HG03064 (cell line): ENCODE measurements around the gene CCNL1.

Experiments
- ATAC-seq: cut with Tn5 transposase; IDR thresholded peaks from one replicate; pipeline ENCODE4 v1.9.1; 2021; ENCODE audit warnings: low read depth; ENCODE audit not compliant: unreplicated experiment

Gene CCNL1

DNA sequence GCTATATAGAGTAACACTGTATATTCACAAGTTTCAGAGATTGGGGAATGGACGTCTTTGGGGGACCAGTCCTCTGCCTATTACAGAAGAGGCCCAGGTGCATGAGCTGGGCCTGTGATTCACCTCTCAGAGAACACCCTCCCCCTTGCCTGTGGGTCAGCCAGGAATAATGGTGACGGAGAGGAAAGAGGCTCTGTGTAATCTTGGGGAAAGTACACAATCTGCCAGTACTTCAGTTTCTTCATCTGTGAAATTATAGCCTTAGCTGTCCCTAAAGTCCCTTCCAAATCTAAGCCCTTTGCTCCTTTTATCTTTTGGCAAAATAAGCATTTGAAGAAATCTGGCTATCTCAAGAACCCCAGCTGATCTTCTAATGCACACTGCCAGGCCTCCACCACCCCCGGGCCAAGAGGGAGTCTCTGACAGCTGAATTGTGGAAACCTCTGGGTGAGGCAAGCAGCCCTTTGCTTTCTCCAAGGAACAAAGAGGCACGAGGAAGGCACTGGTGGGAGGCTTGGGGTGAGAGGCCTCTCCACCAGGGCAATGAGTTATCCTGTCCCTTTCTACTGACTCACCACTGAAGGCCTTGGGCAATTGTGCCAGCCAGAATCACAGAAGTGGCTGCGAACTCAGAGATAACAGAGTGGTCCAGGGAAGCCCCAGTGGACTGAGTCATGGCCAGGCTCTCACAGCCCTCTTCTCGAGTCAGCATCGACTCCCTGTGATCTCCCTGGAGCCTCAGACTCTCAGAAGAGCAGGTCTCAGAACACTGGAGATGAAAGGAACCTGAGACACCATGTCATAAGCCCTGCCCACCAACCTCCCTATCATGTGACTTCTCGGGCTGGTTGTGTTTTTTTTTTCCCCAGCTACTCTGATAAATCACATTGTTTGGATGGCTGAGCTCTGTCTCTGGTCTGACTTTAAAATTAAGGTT lies 31.8 kb downstream of the CCNL1 start:
- ATAC-seq, result no peak

DNA sequence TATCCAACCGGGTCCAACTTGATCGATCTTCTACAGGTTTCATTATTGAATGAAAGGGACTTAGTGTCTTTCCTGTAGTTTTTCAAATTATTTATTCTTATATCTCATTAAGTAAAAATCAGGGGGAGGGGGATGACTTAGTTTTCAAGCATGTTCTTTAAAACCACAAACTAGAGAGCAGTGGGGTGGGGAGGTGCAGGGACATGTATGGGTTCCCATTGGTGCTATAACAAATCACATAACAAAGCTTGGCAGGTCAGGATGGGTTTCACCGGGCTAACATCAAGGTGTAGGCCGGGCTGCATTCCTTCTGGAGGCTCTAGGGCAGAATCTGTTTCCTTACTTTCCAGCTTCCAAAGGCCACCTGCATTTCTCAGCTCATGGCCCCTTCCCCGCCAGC lies 32.7 kb downstream of the CCNL1 start:
- no peak for ATAC-seq

DNA sequence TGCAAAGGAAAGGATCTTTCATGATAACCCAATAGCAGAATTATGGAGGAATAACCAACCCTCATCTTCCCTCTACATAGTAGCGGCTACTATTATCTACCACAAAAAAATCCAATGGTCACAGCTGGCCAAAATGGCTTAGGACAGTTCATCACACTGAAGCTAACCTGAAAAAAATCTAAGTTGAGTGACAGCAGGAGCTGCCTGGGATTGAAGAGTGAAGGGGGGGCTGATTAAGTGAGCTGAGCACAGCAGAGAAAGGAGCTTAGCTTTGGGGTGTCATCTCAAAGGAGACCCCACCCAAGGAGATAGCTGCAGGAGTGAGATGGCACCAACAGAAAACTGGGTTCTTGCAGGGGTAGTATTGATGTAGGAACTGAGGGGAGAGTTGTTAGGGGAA lies 33.6 kb downstream of the CCNL1 start:
- no peak for ATAC-seq

DNA sequence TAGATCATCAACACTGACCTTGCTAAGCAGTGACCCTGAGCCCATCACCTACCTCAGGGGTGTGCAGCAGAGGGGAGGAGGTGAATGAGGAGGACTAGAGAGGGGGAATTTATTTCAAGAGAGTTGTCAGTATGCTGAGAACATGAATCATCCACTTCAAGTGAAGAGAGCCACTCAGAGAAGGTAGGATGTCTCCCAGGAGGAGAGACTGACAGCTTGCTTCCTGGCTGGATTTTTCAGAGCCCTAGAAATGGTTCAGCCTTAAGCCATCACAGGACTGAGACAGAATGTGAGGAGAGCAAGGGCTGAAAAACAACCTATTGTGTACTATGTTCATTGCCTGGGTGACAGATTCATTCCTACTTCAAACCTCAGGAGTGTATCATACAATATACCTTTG lies 34.8 kb downstream of the CCNL1 start:
- ATAC-seq, result no peak

DNA sequence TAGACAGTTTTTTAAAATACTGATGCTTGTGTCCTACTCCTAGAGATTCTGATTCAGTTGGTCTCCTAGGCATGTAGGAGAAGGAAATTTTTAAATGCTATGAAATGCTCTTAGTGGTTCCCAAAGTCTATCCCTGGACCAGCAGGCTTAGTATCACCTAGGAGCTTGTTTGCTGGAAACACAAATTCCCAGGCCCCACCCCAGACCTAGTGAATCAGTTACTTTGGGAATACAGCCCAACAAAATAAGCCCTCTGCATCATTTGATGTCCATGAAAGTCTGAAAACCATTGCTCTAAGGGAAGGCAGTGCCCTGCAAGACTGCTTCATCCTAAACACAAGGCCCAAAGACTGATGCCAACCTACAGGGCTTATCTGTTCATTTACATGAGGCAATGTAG lies 36.3 kb downstream of the CCNL1 start:
- ATAC-seq, result no peak

DNA sequence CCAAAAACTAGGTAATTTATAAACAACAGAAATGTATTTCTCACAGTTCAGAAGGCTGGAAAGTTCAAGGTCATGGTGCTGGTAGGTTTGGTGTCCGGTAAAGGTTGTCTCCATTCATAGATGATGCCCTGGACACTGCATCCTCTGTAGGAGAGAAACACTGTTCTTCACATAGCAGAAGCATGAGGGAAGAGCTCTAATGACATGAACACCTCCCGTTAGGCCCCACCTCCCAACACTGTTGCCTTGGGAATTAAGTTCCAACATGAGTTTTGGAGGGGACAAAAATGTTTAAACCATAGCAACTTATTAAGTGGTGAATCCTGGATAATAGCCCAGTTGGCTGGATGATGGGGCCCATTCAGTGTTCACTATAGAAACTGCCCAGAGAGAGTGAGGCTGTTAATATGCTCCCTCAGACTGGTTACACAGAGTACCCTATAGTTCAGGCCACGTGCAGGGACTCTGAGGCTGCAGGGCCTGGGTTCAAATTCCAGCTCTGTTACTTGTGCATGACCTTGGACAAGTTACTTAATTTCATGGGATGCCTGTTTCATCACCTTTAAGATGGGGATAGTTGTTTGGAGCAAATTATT lies 37.0 kb downstream of the CCNL1 start:
- no peak for ATAC-seq

DNA sequence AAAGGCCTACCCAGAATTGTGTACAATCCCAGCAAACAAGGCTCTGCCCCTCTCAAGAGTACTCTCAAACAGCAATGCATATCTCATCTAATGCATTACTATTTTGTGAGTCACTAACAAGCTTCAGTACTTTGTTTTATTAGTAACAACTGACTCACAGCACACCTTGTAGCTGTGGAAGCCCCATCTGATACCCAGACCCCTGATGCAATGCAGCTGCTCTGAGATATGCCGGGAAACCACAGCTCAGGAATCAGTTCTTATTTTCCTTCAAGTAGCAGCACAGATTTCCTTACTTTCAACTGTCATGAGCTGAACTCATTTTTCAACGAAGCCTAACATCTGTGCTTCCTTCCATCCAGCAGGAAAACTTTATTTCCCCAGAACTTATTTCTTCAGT lies 37.8 kb downstream of the CCNL1 start:
- no peak for ATAC-seq

DNA sequence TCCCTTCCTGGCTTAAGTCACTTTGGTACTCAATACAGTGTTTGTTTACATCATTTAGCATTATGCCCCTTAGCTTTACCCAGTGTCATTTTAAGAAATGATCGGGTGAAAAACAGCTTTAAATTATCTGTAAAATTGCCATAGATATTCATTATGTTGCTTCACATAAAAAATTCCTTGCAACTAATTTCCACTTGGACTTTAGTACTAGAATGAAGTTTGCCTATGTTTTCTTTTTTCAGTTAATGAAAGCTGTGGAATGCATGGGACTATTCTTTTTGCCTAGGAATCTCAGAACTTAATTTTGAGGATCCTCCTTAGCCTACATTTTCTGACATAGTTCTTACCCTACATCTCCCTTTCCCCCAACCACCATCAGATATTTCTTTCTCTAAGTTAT lies 38.4 kb downstream of the CCNL1 start:
- ATAC-seq, result no peak

DNA sequence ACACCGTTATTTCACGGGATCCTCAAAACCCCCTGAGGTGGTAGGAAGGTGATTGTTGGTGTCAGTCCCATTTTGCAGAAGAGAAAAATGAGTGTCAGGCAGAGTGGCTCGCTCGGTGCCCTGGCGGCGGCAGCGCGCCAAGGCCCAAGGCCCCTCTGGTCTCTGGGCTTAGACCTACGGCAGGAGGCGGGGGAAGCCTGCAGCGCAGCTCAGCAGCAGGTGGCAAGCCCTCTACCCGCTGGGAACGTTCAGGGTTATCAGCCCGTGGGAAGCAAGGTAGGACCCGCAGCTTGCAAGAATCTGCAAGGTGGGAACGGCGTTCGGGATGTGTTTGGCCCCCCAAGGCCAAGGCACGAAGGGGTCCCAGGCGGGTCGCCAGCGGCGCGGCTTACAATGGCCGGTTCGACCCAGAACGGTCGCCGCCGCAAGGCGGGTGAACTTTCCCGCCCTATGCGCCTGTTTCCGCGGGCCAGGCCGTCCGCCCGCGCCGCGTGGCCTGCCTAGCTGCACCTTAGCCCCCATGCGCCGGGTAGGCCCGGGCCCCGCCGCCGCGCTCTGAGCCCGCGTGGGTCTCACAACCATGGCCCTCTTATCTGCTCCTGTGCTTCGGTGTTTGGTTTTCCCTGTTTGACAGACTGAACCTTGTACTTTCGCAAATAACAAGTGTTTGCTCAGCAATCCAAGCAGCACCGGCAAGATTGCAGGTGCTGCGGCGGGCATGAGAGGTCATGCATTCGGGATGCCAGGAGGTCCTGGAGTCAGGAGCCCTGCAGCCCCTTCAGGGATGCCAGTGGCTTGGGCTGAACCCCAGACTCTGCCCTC lies 39.7 kb downstream of the CCNL1 start:
- no peak for ATAC-seq

DNA sequence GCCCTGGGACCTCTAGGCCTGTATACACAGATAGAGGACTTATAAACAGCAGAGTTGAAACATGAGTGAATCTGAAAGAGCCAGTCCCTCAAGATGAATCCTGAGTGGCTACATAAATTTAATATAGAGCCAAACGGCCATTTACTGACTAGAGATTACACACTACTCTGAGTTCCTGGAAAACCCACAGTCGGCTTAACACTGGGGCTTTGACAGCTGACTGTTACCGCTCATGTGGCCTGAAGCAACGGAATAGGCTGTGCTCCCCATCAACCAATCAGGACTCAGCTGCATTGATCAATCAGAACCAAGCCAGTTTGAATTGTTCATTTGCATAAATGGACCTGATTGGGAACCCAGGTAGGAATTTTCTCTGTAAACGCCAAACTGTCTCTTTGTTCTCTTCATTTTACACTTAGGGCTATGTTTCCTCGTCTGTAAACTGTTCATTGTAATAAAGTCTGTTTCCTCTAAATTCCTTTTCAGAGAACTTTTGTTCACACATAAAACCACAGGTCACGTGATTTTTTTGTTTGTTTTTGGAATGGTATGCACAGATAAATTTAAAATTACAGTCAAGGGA lies 40.5 kb downstream of the CCNL1 start:
- ATAC-seq, result no peak

DNA sequence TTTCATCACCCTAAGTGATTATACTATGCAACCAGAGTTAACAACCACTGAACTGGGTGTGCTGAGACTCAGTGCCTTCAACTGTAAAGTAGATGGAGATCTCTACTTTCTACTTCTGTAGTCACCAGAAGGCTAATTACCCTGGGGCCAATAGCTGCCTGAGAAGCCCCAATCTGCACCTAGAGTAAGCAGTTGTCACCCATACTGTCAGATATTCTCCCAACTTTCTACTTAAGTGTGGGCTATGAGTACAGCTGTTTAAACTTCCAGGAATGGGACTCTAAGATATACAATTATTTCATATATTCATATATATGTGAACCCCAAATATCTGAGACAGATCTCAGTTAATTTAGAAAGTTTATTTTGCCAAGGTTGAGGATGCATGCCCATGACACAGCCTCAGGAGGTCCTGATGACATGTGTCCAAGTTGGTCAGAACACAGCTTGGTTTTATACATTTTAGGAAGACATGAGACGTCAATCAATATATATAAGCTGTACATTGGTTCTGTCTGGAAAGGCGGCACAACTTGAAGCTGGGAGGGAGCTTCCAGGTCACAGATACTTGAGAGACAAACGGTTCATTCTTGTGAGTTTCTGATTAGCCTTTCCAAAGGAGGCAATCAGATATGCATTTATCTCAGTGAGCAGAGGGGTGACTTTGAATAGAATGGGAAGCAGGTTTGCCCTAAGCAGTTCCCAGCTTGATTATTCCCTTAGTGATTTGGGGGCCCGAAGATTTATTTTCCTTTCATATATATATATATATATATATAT lies 41.9 kb downstream of the CCNL1 start:
- no peak for ATAC-seq

DNA sequence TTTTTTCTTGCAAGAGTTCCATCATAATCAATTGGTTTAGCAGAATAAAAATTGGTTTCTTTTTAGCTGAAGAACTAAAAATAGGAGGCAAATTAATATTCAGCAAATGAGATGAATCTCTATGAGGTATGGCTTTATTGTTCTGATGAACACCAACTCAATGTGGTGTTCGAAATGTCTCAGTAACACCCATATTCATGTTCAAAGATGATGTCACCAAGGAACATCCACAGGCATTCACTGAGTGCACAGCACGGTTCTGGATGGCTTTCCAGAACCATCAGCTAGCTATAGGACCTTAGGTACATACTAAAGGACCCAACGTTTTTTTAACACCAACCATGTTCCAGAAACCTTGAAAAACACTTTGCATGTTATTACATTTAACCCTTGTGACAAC lies 42.7 kb downstream of the CCNL1 start:
- no peak for ATAC-seq

DNA sequence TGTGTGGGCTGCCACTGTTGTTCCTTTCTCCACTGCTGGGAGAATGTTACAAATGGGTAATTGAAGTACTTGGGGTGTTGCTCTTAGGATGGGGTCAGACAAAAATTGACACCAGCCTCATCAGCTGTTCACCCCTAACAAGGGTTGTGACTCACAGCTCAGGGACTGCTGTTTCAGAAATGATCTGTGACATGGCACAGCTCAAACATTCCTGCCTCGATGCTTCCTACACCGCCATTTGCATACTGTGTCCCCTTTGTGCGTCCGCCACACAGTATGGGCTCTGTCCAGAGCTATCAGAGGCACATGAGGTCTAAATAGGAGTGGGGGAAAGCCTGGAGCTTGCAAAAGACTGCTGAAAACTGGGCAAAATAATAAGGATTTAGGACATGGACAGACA lies 43.9 kb downstream of the CCNL1 start:
- ATAC-seq, result no peak

DNA sequence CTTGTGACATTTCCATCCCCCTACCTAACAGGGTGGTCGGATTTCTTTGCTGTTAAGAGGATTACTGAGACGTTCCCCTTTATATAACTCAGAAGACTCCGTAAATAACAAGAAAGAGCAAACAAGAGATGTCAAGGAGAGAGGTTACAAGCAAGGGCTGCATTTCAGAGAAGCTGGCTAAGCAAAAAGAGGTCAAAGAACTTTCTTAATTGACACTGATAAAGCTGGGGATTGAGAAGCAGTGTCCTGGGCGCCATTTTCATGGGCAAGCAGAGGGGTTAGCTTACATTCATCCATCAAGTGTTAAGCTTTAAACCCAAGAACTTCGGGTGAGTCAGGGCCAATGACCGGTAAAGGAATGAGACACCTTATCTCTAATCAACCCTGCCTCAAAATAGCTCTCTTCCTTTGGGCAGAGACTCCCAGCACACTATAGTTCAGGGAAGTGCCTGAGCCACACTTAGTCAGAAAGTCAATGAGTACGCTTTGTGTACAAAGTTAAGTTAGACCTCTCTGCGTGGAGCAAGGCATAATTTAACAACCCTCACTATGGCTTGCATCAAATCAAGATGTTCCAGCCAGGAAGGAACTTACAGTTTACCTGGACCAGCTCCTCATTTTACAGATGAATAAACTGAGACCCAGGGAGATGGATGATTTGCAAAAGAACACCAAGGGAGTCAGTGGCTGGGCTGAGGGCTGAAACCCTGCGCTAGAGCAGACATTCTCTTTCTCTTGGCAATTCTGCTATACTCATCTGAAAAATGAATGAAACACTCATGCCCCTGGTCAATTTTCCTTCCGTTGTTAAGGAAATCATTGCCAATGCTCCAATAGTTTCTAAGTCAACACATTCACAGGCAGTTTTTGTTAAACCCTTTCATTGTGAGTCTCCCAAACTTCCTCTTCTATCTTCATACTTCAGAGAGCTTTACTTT lies 44.6 kb downstream of the CCNL1 start:
- ATAC-seq, result no peak

DNA sequence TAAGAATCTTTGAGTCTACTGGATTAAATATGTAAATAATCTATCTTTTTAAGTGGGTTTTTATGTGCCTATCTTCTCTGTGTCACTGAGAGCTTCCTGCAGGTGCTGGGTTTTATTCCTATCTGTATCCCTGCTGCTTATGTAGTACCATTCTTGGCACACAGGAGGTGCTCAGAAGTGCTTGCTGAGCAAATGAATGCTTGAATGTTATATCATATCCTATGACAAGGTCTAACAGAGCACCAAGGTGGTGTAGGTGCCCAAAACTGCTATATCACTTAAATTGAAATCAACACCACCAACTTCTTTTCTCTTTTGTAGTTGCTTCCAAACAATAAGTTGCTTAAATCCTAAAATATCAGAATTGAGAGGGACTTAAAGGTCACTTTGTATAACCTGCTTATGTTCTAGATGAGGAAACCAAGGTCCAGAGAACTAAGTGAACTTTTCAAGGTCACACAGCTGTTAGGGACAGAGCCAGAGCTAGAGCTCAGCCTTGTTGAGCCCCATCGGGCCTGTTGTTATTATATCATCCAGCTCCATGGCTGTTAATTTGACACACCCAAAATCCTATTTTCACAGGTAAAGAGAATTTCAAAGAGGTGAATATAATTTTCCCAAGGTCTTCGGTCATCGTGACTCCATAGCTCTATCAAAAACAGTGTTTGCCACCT lies 46.0 kb downstream of the CCNL1 start:
- no peak for ATAC-seq

DNA sequence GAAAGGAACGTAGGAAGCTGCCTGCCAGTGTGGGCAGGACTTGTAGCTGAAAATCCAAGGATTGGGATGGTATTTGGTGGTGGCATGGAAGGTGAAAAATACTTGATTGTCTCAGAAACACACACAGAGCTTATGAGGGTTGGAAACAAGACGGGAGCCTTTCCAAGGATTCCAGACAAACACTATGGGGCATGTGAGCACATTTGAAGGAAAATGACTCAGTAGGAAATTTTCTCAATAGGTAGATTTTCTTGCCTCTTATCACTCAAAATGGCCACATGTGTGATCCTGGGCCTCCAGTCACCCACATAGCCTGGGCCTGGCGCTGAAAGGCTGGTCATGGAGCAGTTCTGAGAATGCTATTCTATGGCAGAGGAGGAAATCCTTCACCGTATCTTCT lies 47.4 kb downstream of the CCNL1 start:
- ATAC-seq, result no peak

DNA sequence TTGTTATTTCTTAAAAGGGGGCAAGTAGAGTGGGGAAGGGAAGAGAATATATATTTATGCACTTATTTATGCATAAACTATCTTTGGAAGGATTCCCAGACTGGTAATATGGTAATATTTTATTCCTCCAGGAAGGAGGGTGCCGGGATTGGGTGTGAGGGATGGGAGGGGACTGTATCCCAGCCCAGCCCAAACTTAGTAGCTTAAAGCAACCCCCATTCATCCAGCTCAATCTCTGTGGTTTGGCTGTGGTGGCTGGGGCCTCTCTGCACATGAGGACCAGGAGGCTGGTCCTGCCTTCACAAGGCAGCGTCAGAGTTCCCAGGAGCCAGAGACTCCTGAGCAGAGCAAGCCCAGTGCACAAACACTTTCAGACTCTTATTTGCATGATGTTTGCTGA lies 48.4 kb downstream of the CCNL1 start:
- ATAC-seq, result no peak

DNA sequence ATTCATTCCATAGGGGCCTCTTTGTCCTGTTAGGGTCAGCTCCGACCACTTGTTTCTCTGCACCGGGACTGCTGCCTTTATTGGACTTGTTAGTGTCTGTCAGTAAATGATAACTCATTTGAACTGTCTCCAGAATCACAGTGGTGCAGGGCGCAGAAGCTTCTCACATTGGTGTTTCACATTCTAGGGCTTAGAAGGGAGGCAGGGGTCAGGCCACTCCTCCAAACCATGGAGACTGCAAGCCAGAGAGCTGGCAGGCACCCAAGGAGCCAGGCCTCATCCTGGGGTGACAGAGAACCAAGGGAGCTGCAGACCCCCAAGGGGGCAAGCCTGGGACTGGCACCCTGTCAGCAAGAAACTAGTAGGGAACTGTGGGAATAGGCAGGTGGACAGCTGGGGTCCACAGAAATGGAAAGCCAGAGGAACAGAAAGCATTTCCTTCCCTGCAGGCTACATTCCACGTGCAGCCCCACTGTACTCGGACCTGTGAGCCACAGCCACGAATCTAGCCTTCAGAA lies 49.1 kb downstream of the CCNL1 start:
- no peak for ATAC-seq
